ENCODE data around the gene TSPAN13. TPM values are rescaled to one million over a fixed set of nuclear protein-coding genes. Genes with fewer than 3 reads are reported as not detected.

Gene TSPAN13
- total RNA-seq (ENCODE audit: low replicate concordance): 0.23 and 30.8 TPM in 2 replicates

DNA sequence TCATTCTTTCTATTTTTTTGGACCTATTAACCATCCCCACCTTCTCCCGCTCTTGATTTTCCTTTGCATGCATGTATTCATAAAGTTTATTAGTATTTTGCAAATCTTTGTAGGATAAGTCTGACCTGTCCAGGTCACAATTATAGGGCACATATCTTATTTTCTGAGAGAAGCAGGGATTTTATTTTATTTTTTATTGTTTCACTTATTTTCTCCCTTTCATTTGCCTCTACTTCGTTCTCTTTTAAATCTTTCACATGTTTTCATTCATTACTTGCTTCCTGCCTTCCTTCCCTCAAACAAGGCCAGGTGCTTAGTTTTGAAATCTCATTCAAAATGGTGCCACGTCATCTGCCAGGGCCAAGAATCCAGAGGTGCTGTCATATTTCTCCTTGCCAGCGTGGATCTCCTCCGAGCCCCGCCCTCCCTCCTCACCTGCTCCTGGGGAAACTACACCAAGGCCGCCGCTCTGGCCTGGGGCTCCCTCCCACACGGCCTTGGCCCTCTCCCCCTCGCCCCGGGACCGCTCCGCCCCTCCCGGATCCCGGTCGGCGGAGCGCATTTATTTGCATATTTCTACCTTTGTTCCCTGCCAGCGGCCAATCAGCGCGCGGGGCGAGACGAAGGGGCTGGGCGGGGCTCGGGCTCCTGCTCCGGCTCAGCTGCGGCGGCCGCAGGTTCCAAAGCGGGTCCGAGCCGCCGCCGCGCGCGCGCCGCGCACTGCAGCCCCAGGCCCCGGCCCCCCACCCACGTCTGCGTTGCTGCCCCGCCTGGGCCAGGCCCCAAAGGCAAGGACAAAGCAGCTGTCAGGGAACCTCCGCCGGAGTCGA is at the start of gene TSPAN13:
Gene TSPAN13 (plus strand): TSS at position 654 of the 830 bp plus-strand sequence. CDS start 213 bp downstream, outside the sequence.

DNA sequence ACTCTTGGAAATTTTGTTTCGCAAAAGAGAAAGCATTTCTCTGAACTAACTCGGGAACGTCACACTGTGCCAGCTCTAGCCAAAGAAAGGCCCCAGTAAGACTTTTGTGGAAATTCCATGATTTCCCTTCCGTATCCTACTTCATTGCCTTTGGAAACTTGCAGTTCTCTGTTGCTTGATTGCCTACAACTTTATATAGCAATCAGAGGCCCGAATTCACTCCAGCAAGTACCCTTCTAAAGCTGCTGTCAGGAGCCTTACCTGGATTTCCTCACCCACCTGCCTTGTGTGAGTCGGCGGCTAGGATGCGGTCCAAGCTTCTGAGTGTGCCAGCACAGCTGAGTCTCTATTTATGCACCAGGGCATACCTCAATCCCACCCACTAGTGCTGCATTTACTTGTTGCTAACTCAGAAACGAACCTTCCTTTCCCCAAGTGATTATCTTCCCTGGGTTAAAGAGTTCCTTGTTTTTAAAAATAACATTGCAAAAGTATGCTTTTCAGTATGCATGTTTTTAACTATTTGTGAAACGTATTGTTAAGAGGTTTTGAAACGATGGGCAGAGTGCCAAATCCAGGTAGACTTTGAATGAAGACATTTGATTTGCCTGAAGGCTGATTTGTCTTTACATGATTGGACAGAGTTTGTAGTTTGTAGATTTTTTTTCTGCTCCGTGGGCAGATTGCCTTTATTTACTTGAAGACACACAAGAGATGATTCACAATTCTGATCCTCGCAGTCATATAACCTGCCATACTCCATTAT is 51.3 kb downstream of the TSPAN13 start, which contains the start of gene AGR2:
Gene AGR2 (minus strand): TSS at position 326 of the 766 bp plus-strand sequence. CDS start 3,203 bp downstream, outside the sequence.

Other genes with a start within 250 kb of the TSPAN13 start
- not detected in 2 replicates for gene LRRC72, start 226.9 kb upstream of the TSPAN13 start, total RNA-seq (ENCODE audit: low replicate concordance)
- gene ANKMY2, start 108.0 kb upstream of the TSPAN13 start, total RNA-seq (ENCODE audit: low replicate concordance): 17.8 and 19.2 TPM in 2 replicates
- 28.5 and 53.3 TPM in 2 replicates for gene BZW2, start 107.6 kb upstream of the TSPAN13 start, total RNA-seq (ENCODE audit: low replicate concordance)
- not detected in 2 replicates for gene AGR2, start 51.2 kb downstream of the TSPAN13 start, total RNA-seq (ENCODE audit: low replicate concordance)
- not detected in 2 replicates for gene AGR3, start 128.2 kb downstream of the TSPAN13 start, total RNA-seq (ENCODE audit: low replicate concordance)